H1 (cell line): ENCODE data around the gene TRIM10. TPM values are rescaled to one million over a fixed set of nuclear protein-coding genes. Genes with fewer than 3 reads are reported as not detected.

Experiments used
- CHD7 ChIP-seq: fragments of 300-600 bp; sonication (generic); IDR thresholded peaks from 2 replicates; pipeline ENCODE4 v1.7.1; 2012; ENCODE audit warnings: low read length, moderate library complexity, mild to moderate bottlenecking, inconsistent platforms; ENCODE audit not compliant: insufficient replicate concordance
- CTBP2 ChIP-seq: IDR thresholded peaks from 2 replicates; pipeline ENCODE4 v1.7.0; 2011; ENCODE audit warnings: borderline replicate concordance, mild to moderate bottlenecking, moderate library complexity, mixed read lengths, low read length; ENCODE audit not compliant: insufficient read depth, insufficient read length
- EGR1 ChIP-seq: IDR thresholded peaks from 2 replicates; pipeline ENCODE4 v1.6.1; 2011; ENCODE audit warnings: low read depth, low read length, borderline replicate concordance
- FOSL1 ChIP-seq: IDR thresholded peaks from 2 replicates; pipeline ENCODE4 v1.6.1; 2011; ENCODE audit warnings: mild to moderate bottlenecking, low read depth, low read length, moderate library complexity; ENCODE audit not compliant: insufficient read depth
- KDM1A ChIP-seq: fragments of 200-600, 300-600 bp; sonication (generic); IDR thresholded peaks from 2 replicates; pipeline ENCODE4 v1.7.1; 2016; ENCODE audit warnings: mild to moderate bottlenecking, low read length, borderline replicate concordance
- MAFK ChIP-seq: IDR thresholded peaks from 2 replicates; pipeline ENCODE4 v1.6.1; 2012; ENCODE audit warnings: low read depth, mild to moderate bottlenecking, improper control_type of control experiment, low read length
- RNF2 ChIP-seq: fragments of 200-900, 300-1000 bp; sonication (generic); IDR thresholded peaks from 2 replicates; pipeline ENCODE4 v1.7.1; 2016; ENCODE audit warnings: borderline replicate concordance, low read depth, mild to moderate bottlenecking, antibody characterized with exemption, low read length; ENCODE audit not compliant: poor library complexity, severe bottlenecking; ENCODE audit errors: missing control alignments
- SIN3A ChIP-seq, 2 experiments: IDR thresholded peaks in 1 of 2; conservative IDR thresholded peaks in 1 of 2; 2 replicates each; pipeline ENCODE4 v1.6.1; 2011 to 2012; ENCODE audit warnings: low read length in 2 of 2, improper control_type of control experiment in 1 of 2, low read depth in 1 of 2, mild to moderate bottlenecking in 1 of 2
- SP2 ChIP-seq: IDR thresholded peaks from 2 replicates; pipeline ENCODE4 v1.6.1; 2012; ENCODE audit warnings: mild to moderate bottlenecking, low read length, inconsistent platforms
- TAF1 ChIP-seq: IDR thresholded peaks from 2 replicates; pipeline ENCODE4 v1.6.1; 2011; ENCODE audit warnings: mild to moderate bottlenecking, low read depth, low read length
- TBP ChIP-seq: IDR thresholded peaks from 2 replicates; pipeline ENCODE4 v1.6.1; 2011; ENCODE audit warnings: low read depth, low read length, improper control_type of control experiment
- TEAD4 ChIP-seq: IDR thresholded peaks from 2 replicates; pipeline ENCODE4 v1.6.1; 2012; ENCODE audit warnings: low read depth, low read length, inconsistent platforms, mixed read lengths
- polyA plus RNA-seq, 7 experiments: library from polyadenylated mRNA; depleted of rRNA in 3 of 7; stranded (reverse) in 5 of 7; unstranded in 2 of 7; fragments of >200 nt in 5 of 7; fragments of 200-250 nt in 2 of 7; gene quantifications; 1 replicate in 5 of 7; 2 replicates in 1 of 7; 4 replicates in 1 of 7; pipeline versions ENCODE4 v1.2.1 to v1.2.3, GENCODE V29; 2011 to 2013; ENCODE audit warnings: missing spikeins in 2 of 7, mixed read lengths in 2 of 7
- total RNA-seq: library from RNA; stranded (reverse); fragmentation: NEBNext Ultra II Directional; extraction: Animal tissue kit (Norgen Biotek cat#: 25700); gene quantifications from 2 replicates; pipeline ENCODE4 v1.2.1, GENCODE V29; 2021

TRIM10 gene
- total and polyA plus RNA-seq, 2 of the 8 experiments (the other 6 are each of a cell fraction or from before 2014, with no cell fraction given) = 0.06 TPM; not detected in 1

DNA sequence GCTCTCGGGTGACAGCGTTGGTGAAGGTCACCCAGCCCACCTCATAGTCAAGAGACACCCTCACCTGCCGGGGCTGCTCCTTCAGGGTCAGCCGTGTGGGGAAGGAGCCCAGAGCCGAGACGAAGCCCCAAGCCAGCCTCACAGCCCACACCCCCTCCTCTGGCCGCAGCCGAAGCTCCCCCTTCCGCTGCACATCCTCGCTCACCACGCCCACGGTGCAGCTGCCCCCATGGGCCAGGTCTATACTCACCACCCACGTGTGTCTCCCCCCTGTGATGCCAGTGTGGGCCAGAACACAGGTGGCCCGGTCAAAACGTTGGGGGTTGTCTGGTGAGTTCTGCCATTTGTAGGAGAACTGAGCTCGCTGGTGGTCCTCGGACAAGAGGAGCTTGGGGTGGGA is 7.0 kb downstream of the TRIM10 start (continued):
- no peak for TF ChIP-seq CHD7
- TF ChIP-seq CTBP2 = no peak
- TF ChIP-seq TBP = no peak
- TF ChIP-seq KDM1A = no peak
- TF ChIP-seq SIN3A (conservative IDR thresholded peaks at IDR 0.05 in 1 of 2, IDR thresholded peaks at IDR 0.05 in 1 of 2; ENCODE audit: low read depth in 1 of 2, low read length in 2 of 2) = no peak
- no peak for TF ChIP-seq FOSL1
- TF ChIP-seq SP2 = no peak
- no peak for TF ChIP-seq RNF2
- no peak for TF ChIP-seq TAF1
- no peak for TF ChIP-seq MAFK
- no peak for TF ChIP-seq EGR1
- TF ChIP-seq TEAD4 = no peak
- TF ChIP-seq, all 59 proteins: peak for 0
